Ishikawa (cell line): ENCODE results near the gene S100A5.

Source experiments
- CEBPB ChIP-seq: IDR thresholded peaks from 2 replicates; pipeline ENCODE4 v1.6.1; 2012
- CREB1 ChIP-seq: IDR thresholded peaks from 2 replicates; pipeline ENCODE4 v1.6.1; 2012; ENCODE audit warnings: low read depth
- EGR1 ChIP-seq: IDR thresholded peaks from 2 replicates; pipeline ENCODE4 v1.6.1; 2012
- EP300 ChIP-seq: IDR thresholded peaks from 2 replicates; pipeline ENCODE4 v1.6.1; 2012; ENCODE audit warnings: borderline replicate concordance
- FOXM1 ChIP-seq: IDR thresholded peaks from 2 replicates; pipeline ENCODE4 v1.6.1; 2012; ENCODE audit warnings: low read depth, borderline replicate concordance
- MAX ChIP-seq: IDR thresholded peaks from 2 replicates; pipeline ENCODE4 v1.6.1; 2012
- RAD21 ChIP-seq: IDR thresholded peaks from 2 replicates; pipeline ENCODE4 v1.6.1; 2012; ENCODE audit warnings: low read depth
- REST ChIP-seq: IDR thresholded peaks from 2 replicates; pipeline ENCODE4 v1.6.1; 2012; ENCODE audit warnings: low read depth, mild to moderate bottlenecking
- TCF12 ChIP-seq: IDR thresholded peaks from 2 replicates; pipeline ENCODE4 v1.6.1; 2012; ENCODE audit warnings: low read depth
- USF1 ChIP-seq: IDR thresholded peaks from 2 replicates; pipeline ENCODE4 v1.6.1; 2012
- YY1 ChIP-seq: IDR thresholded peaks from 2 replicates; pipeline ENCODE4 v1.6.1; 2012; ENCODE audit warnings: low read depth

- TF ChIP-seq MAX (no peak), RAD21 (no peak), EGR1 (no peak), EP300 (no peak), FOXM1 (no peak), REST (no peak), CEBPB (no peak), YY1 (no peak), USF1 (no peak), TCF12 (no peak), CREB1 (no peak)
These were observed 38.2 kb upstream of the S100A5 start for GRCh38 chr1:153578936-153579335.
